Activated CD4-positive, alpha-beta T cell treated with anti-CD3 and anti-CD28 coated beads, Interleukin-2, amount 50 U/mL, for 24 hours (primary cell): Measurements from ENCODE around the gene NEURL1.

Experiments used
- DNase-seq, 2 donors: peaks; one replicate each; pipeline ENCODE4 v3.0.0-alpha.2; 2020; ENCODE audit warnings: low read depth in 1 of 2, low spot score in 1 of 2

The NEURL1 gene

GRCh38 chr10:103545366-103545765 lies 51.9 kb downstream of the NEURL1 start:
- no peak for DNase-seq

DNA sequence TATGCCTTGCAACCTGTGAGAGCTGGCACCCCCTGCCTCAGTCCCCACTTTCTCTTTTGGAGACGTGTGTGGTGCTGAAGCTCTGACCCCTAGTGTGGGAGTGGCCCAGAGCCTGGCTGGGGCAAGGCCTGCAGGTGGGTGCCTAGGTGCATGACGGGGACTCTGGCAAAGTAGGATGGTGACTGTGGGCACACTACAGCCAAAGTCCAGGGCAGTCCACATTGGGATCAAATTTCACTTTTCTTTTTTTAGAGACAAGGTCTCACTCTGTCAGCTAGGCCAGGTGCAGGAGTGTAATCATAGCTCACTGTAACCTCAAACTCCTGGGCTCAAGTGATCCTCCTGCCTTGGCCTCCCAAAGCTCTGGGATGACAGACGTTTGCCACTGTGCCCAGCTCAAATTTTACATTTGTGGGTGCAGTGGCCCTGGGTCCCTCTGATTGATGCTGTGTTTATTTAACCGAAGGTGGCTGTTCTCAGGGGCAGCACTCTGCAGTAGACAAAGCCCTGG lies 52.3 kb downstream of the NEURL1 start:
- no peak for DNase-seq

DNA sequence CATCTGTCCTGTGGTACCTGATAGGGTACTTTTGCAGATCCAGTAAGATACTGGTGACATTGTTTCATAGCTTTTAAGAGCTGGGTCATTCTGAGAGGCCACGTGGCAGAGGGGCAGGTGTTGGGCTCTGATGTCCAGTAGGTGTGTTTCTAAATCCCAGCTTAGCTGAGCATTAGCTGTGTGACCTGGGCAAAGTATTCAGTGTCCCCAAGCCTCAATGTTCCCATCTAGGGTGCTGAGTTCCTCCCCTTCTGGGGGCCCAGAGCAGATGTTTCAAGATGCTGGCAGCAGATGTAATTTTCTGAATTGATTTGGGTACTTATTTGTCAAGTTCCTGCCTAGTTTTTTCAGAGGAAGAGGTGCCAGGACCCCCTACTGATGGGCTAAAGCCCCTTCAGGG lies 52.9 kb downstream of the NEURL1 start:
- DNase-seq = no peak

DNA sequence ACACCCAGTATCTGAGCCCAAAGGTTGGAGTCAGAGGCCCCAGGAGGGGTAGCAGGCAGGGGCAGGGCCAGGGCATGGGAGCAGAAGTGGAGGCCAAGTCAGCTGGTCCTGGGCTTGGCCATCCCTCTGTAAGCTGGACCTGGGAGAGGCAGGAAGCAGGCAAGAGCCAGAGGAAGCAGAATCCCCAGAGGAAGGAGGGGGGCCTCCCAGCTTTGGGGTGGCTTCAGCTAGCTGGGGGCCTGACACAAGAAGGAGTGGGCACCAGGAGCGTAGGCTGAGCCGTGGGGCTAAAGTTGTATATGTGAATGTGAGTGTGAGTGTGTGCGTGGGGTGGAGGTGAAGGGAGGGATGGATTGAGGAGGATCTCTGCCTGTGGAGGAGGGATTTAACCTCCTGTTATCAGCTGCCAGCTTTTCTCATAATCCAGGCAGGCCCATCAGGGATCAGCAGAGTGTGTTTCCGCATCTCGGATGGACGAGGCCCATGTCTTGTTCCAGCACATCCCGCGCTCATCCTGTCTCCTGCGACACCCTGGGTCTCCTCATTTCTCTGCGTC lies 54.0 kb downstream of the NEURL1 start:
- DNase-seq = no peak

GRCh38 chr10:103548006-103548405 lies 54.5 kb downstream of the NEURL1 start:
- DNase-seq = no peak

- DNase-seq = no peak
These were observed 55.3 kb downstream of the NEURL1 start for GRCh38 chr10:103548581-103549348.

DNA sequence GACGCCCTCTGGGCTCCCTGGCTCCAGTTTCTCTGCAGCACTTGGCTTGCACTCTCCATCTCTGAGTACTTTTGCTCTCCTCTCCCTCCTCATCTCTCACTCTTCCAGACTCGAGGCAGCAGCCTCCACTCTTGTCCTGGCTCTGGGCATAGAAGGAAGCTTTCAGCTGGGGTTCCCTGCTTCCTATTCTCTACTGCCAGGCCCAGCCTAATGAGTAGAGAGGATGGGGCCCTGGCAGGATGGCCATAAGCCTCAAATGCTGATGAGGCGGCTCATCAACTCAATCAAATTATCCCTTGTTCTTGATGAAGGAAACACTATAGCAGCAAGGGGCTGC lies 55.8 kb downstream of the NEURL1 start:
- DNase-seq = no peak

GRCh38 chr10:103550229-103550628 lies 56.7 kb downstream of the NEURL1 start:
- no peak for DNase-seq

DNA sequence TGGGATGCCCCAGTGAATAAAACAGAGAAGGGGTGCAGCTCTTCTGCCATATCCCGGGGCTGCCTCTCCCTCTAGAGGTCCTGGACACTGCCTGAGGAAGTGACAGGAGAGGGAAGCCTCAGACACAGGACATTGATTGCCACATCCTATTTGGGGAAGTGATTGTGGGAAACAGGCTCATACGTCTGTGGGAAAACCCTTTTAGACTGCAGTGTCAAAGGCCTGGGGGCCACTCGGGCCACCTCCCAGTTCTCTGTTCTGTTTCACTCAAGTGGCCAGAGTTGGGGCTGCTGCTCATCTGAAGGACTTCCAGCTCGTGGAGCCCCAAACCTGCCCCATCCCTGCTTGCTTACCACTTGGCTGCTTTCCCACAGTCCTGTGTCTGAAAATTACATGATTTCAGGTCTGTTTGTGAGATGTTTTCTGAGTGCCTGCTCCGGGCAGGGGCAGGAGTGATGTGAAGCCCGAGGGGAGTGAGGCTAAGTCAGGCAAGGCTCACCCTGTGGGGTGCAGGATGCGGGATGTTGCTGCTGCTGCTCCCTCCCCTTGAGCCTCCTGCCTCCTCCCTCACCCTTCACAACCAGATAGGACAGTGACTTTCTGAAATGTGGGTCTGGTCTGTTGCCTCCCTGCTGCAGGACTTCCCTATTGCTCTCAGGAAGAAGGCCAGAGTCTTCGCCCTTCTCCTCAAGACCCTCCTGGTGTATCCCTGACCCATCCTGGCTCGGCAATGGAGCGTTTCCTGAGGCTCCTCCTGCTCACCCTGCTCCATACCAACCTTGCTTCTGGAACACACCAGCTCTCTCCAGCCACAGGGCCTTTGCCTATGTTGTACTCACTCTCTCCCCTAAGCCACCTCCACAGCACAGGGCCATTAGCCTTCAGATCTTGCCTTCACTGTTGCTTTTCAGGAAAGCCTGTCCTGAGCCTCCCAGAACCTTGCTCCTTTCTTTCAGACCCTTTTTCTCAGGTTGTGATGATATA lies 58.4 kb downstream of the NEURL1 start:
- no peak for DNase-seq

- no peak for DNase-seq
These were observed 59.6 kb downstream of the NEURL1 start for GRCh38 chr10:103552856-103553742.

DNA sequence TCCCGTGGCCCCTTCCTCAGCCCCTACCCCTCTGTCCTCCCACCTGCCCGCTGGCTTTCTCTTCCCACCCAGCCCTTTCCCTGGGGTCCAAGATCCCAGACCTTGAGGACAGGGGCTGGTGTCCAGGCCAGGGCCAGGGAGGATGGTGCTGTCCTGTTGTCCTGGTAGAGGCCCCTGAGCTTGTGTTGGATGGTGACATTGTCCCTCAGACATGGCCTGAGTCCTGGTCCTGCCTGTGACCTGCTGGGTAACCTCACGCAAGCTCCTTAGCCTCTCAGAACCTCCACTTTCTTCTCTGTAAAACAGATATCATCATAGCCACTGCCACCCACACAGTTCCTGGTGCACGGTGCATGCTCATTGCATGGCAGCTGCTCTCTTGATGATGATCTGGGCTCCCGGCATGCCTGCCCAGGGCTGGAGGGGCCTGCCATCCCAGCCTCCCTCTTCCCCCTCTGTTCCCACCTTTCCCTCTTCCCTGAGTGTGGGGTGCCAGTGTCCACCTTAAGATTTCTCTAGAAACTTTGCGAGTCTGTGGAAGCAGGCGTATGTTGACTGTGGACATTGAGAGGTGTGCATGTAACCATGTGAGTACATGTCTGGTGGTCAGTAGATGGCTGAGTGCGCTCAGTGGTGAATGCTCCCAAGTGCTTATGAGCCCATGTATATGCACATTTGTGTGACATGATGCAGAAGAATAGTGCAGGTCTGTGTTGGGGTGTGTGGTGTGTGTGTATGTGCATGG lies 60.4 kb downstream of the NEURL1 start:
- DNase-seq = peak in 1 of 2 donors; percentile 25

DNA sequence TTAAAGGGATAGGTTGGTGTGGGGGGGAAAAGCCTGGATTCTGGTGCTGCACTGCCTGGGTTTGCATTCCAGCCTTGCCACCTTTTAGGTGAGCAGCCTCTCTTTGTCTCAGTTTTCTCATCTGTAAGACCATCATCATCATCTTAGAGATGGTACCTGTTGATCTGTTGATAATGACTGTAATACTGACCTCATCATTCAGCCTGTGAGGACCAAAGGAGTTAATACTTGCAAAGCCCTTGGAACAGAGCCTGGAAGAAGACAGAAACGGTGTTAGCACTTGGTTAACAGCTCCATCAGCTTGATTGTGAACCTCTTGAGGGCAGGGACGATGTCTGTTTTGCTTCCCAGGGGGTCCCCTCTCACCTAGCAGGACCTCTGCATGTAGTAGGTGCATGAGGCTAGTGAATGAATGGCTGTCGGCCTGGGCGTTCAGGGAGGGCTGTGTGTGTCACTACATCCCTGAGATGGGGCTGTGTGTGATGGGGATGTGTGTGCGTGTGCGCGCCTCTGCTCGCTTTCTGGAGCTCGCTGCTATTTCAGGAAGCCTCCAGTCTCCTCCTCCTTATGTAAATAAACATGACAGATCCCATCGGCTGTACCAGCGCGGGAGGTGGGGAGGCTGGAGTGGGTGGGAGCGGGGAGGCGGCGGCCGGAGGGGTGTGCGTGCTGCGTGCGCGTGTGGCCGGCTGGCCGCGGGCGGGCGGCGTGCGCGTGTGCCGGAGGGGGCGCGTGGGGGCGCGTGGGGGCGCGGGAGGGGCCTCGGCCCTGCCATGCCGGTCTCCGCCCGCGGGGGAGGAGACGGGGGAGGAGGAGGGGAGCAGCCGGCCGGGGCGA lies 61.2 kb downstream of the NEURL1 start:
- no peak for DNase-seq

GRCh38 chr10:103555325-103555649 lies 61.8 kb downstream of the NEURL1 start:
- no peak for DNase-seq

DNA sequence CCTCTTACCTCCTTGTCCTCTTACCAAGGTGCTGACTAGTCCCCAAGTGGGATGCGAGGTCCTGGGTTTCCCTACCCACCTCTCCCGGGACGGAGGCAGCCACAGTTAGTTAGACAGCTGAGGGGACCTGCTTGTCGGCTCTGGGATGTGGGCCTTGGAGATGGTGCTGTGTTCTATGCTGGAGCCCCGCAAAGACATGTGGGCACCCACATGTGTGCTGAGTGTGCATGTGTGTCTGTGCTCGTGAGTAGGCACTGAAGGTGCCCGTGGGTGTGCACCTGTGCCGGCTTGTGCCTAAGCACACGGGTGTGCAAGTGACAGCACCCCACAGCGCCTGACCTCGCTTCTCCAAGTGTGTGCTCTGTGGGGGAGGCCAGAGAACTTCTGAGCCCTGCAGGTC lies 62.2 kb downstream of the NEURL1 start:
- no peak for DNase-seq

GRCh38 chr10:103556383-103557007 lies 63.0 kb downstream of the NEURL1 start:
- DNase-seq = no peak

DNA sequence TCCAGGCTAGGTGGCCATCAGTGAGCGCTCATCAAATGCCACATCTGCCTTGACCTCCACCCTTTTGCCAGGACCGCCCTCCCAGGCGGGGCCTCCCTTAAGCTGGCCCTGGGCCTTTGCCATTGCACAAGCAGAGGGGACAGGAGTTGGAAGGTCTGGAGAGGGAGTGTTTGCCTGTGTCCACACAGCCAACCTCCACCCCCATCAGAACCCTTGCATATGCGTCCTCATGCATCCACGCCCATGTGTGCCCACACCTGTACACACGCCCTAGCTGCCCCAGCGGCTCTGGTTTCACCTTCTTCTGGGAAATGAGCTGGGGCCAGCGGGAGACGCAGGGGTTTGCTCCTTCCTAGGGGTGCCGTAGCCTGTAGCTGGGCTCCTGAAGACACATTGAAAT lies 64.0 kb downstream of the NEURL1 start:
- DNase-seq = no peak

GRCh38 chr10:103558911-103559310 lies 65.4 kb downstream of the NEURL1 start:
- DNase-seq = no peak

GRCh38 chr10:103559776-103560175 lies 66.3 kb downstream of the NEURL1 start:
- DNase-seq = no peak

- DNase-seq = no peak
These were observed 67.4 kb downstream of the NEURL1 start for GRCh38 chr10:103560886-103561285.
